Tibial artery (tissue), 4 donors: ENCODE data around the gene ILK.

Source experiments
- DNase-seq, 2 donors: peaks; one replicate each; pipeline ENCODE4 v3.0.0-alpha.2; 2019
- H3K27ac ChIP-seq, 2 donors: fragments of 200-600 bp; sonication (generic) in 1 of 2; 1 replicate in 1 of 2; 2 replicates in 1 of 2; pipeline ENCODE4 v1.5.1; 2018 to 2019; ENCODE audit warnings: mild to moderate bottlenecking in 1 of 2
- H3K27me3 ChIP-seq, 2 donors: fragments of 200-600 bp; sonication (generic) in 1 of 2; one replicate each; pipeline versions ENCODE4 v1.5.1 to v1.6.0; 2016 to 2019
- H3K36me3 ChIP-seq, 3 donors: fragments of 200-600 bp; sonication (generic) in 2 of 3; one replicate each; pipeline ENCODE4 v1.5.1; 2016 to 2019; ENCODE audit warnings: mild to moderate bottlenecking in 2 of 3
- H3K4me1 ChIP-seq, 4 donors: fragments of 200-600 bp; sonication (generic) in 2 of 4; 1 replicate in 3 of 4; 2 replicates in 1 of 4; pipeline ENCODE4 v1.5.1; 2016 to 2019
- H3K4me3 ChIP-seq, 2 donors: fragments of 200-600 bp; sonication (generic) in 1 of 2; 1 replicate in 1 of 2; 2 replicates in 1 of 2; pipeline ENCODE4 v1.5.1; 2018 to 2019; ENCODE audit warnings: mild to moderate bottlenecking in 2 of 2
- H3K9me3 ChIP-seq, 3 donors: fragments of 200-600 bp; sonication (generic) in 1 of 3; one replicate each; pipeline ENCODE4 v1.5.1; 2016 to 2019
- CTCF ChIP-seq, 2 experiments: fragments of 200-600 bp in 1 of 2; fragments of 450-650 bp in 1 of 2; IDR thresholded peaks; one replicate each; pipeline ENCODE4 v1.5.1; 2017 to 2019; ENCODE audit warnings: antibody characterized with exemption in 2 of 2, mild to moderate bottlenecking in 1 of 2, moderate library complexity in 1 of 2
- intact Hi-C: fragments of 100-400 bp; cut with DNase I; formaldehyde crosslinking; loops from one replicate; pipeline ENCODE4 v1.15.0; 2023; ENCODE audit warnings: low total_unique reads

Gene ILK

GRCh38 chr11:6621711-6622211 lies 18.2 kb downstream of the ILK start:
- TF ChIP-seq CTCF (IDR thresholded peaks at IDR 0.05): no peak
- no peaks in the 10 kb centered on the region for H3K27me3 ChIP-seq
- DNase-seq: no peak
- H3K4me3 ChIP-seq: no peak overlapping the region
- no peak overlapping the region for H3K27ac ChIP-seq
- H3K4me1 ChIP-seq: peaks cover 0 to 23% (median 16%) of the 10 kb centered on the region in 4 donors
- peaks cover 9 to 49% (median 41%) of the 10 kb centered on the region in 3 donors for H3K36me3 ChIP-seq
- intact Hi-C loops: no loop called here
- no peaks in the 10 kb centered on the region for H3K9me3 ChIP-seq

GRCh38 chr11:6622261-6623171 lies 18.9 kb downstream of the ILK start:
- no peak overlapping the region for H3K27ac ChIP-seq

GRCh38 chr11:6623391-6624363 lies 20.1 kb downstream of the ILK start:
- DNase-seq: no peak
- H3K9me3 ChIP-seq: no peaks in the 10 kb centered on the region
- no peak for TF ChIP-seq CTCF (IDR thresholded peaks at IDR 0.05)
- H3K27ac ChIP-seq: no peak overlapping the region
- no peak overlapping the region for H3K4me3 ChIP-seq
- H3K36me3 ChIP-seq: peaks cover 15 to 60% (median 50%) of the 10 kb centered on the region in 3 donors
- H3K4me1 ChIP-seq: peaks cover 0 to 6% (median 1%) of the 10 kb centered on the region in 4 donors
- no peaks in the 10 kb centered on the region for H3K27me3 ChIP-seq
- intact Hi-C loops: no loop called here

More at GRCh38 chr11:6622261-6623171, 18.9 kb downstream of the ILK start:
- intact Hi-C loops: no loop called here
- DNase-seq: no peak
- TF ChIP-seq CTCF (IDR thresholded peaks at IDR 0.05): no peak
- peaks cover 0 to 18% (median 13%) of the 10 kb centered on the region in 4 donors for H3K4me1 ChIP-seq
- H3K4me3 ChIP-seq: no peak overlapping the region
- H3K9me3 ChIP-seq: no peaks in the 10 kb centered on the region
- H3K27me3 ChIP-seq: no peaks in the 10 kb centered on the region
- H3K36me3 ChIP-seq: peaks cover 14 to 53% (median 48%) of the 10 kb centered on the region in 3 donors

- no peak for DNase-seq
- peaks cover 15 to 76% (median 62%) of the 10 kb centered on the region in 3 donors for H3K36me3 ChIP-seq
- no peaks in the 10 kb centered on the region for H3K27me3 ChIP-seq
- intact Hi-C loops: no loop called here
- no peak overlapping the region for H3K4me3 ChIP-seq
- no peak overlapping the region for H3K27ac ChIP-seq
- H3K4me1 ChIP-seq: no peaks in the 10 kb centered on the region
- no peak for TF ChIP-seq CTCF (IDR thresholded peaks at IDR 0.05)
- no peaks in the 10 kb centered on the region for H3K9me3 ChIP-seq
Observed at GRCh38 chr11:6625156-6625831, 21.7 kb downstream of the ILK start.
